H9 (cell line): ENCODE measurements around the gene AMMECR1L. TPM values are rescaled to one million over a fixed set of nuclear protein-coding genes. Genes with fewer than 3 reads are reported as not detected.

ENCODE experiments used
- DNase-seq: peaks from one replicate; pipeline ENCODE4 v3.0.0-alpha.2; 2017
- H2AFZ ChIP-seq: one replicate; pipeline ENCODE4 v1.6.1; 2013; ENCODE audit warnings: mild to moderate bottlenecking, low read length, control low read depth, moderate library complexity
- H2AK5ac ChIP-seq: 2 replicates; pipeline ENCODE4 v1.6.1; 2013; ENCODE audit warnings: low read length, control low read depth, mixed read lengths; ENCODE audit not compliant: insufficient read length
- H2BK120ac ChIP-seq: one replicate; pipeline ENCODE4 v1.6.1; 2013; ENCODE audit warnings: low read depth, mild to moderate bottlenecking, low read length, control low read depth, inconsistent platforms; ENCODE audit not compliant: poor library complexity, severe bottlenecking
- H2BK12ac ChIP-seq: 2 replicates; pipeline ENCODE4 v1.6.1; 2013; ENCODE audit warnings: low read length, control low read depth, mixed read lengths, low read depth; ENCODE audit not compliant: insufficient read length
- H2BK15ac ChIP-seq: 2 replicates; pipeline ENCODE4 v1.6.1; 2013; ENCODE audit warnings: low read depth, low read length, control low read depth
- H2BK20ac ChIP-seq: one replicate; pipeline ENCODE4 v1.6.1; 2013; ENCODE audit warnings: low read depth, mild to moderate bottlenecking, low read length, control low read depth, inconsistent platforms; ENCODE audit not compliant: poor library complexity, severe bottlenecking
- H2BK5ac ChIP-seq: 2 replicates; pipeline ENCODE4 v1.6.1; 2013; ENCODE audit warnings: low read length, control low read depth, mixed read lengths; ENCODE audit not compliant: insufficient read length
- H3K14ac ChIP-seq: 2 replicates; pipeline ENCODE4 v1.6.1; 2013; ENCODE audit warnings: low read length, control low read depth; ENCODE audit not compliant: insufficient read depth
- H3K18ac ChIP-seq: 2 replicates; pipeline ENCODE4 v1.6.1; 2013; ENCODE audit warnings: low read depth, mild to moderate bottlenecking, mixed read lengths, low read length, control low read depth; ENCODE audit not compliant: insufficient read length
- H3K23ac ChIP-seq: 2 replicates; pipeline ENCODE4 v1.6.1; 2013; ENCODE audit warnings: low read length, control low read depth, mixed read lengths, low read depth; ENCODE audit not compliant: insufficient read length
- H3K23me2 ChIP-seq: 2 replicates; pipeline ENCODE4 v1.6.1; 2013; ENCODE audit warnings: low read depth, mild to moderate bottlenecking, mixed read lengths, low read length, control low read depth; ENCODE audit not compliant: insufficient read length, poor library complexity, severe bottlenecking
- H3K27ac ChIP-seq: 2 replicates; pipeline ENCODE4 v1.5.1; 2013; ENCODE audit warnings: low read length, control low read depth, mixed read lengths, low read depth; ENCODE audit not compliant: insufficient read length
- H3K27me3 ChIP-seq: 2 replicates; pipeline ENCODE4 v1.6.1; 2013; ENCODE audit warnings: low read length, control low read depth, inconsistent platforms; ENCODE audit not compliant: insufficient read depth
- H3K4ac ChIP-seq: 2 replicates; pipeline ENCODE4 v1.6.1; 2013; ENCODE audit warnings: low read depth, mild to moderate bottlenecking, control low read depth, inconsistent platforms, low read length, moderate library complexity
- H3K4me1 ChIP-seq: 2 replicates; pipeline ENCODE4 v1.6.1; 2013; ENCODE audit warnings: low read length, control low read depth, inconsistent platforms; ENCODE audit not compliant: insufficient read depth
- H3K4me2 ChIP-seq: 2 replicates; pipeline ENCODE4 v1.6.1; 2013; ENCODE audit warnings: low read length, control low read depth, mixed read lengths; ENCODE audit not compliant: insufficient read length, insufficient read depth
- H3K56ac ChIP-seq: 2 replicates; pipeline ENCODE4 v1.6.1; 2013; ENCODE audit warnings: low read depth, mild to moderate bottlenecking, mixed read lengths, low read length, control low read depth; ENCODE audit not compliant: insufficient read length
- H3K79me1 ChIP-seq: 2 replicates; pipeline ENCODE4 v1.6.1; 2013; ENCODE audit warnings: low read depth, mild to moderate bottlenecking, moderate library complexity, low read length, control low read depth, inconsistent platforms; ENCODE audit not compliant: insufficient read depth, poor library complexity, severe bottlenecking
- H3K79me2 ChIP-seq: 2 replicates; pipeline ENCODE4 v1.6.1; 2013; ENCODE audit warnings: low read length, control low read depth, inconsistent platforms; ENCODE audit not compliant: insufficient read depth
- H3K9ac ChIP-seq: 2 replicates; pipeline ENCODE4 v1.6.1; 2013; ENCODE audit warnings: low read length, control low read depth, mixed read lengths; ENCODE audit not compliant: insufficient read length; ENCODE audit errors: extremely low read depth
- H3K9me3 ChIP-seq: one replicate; pipeline ENCODE4 v1.6.1; 2013; ENCODE audit warnings: low read depth, low read length, inconsistent platforms; ENCODE audit not compliant: control insufficient read depth
- H3T11ph ChIP-seq: one replicate; pipeline ENCODE4 v1.6.1; 2013; ENCODE audit warnings: mild to moderate bottlenecking, low read length, control low read depth, inconsistent platforms
- H4K20me1 ChIP-seq: one replicate; pipeline ENCODE4 v1.6.1; 2013; ENCODE audit not compliant: control insufficient read depth, insufficient read length, insufficient read depth
- H4K5ac ChIP-seq: 2 replicates; pipeline ENCODE4 v1.6.1; 2013; ENCODE audit warnings: low read depth, mild to moderate bottlenecking, mixed read lengths, low read length, control low read depth; ENCODE audit not compliant: insufficient read length
- H4K8ac ChIP-seq: replicated peaks from 2 replicates; pipeline ENCODE4 v1.6.1; 2013; ENCODE audit warnings: low read length, control low read depth, mixed read lengths, low read depth; ENCODE audit not compliant: insufficient read length
- H4K91ac ChIP-seq: 2 replicates; pipeline ENCODE4 v1.6.1; 2013; ENCODE audit warnings: low read depth, mild to moderate bottlenecking, moderate library complexity, mixed read lengths, low read length, control low read depth; ENCODE audit not compliant: insufficient read length
- H3K27ac Mint-ChIP-seq, 3 experiments: 2 replicates in 2 of 3; 3 replicates in 1 of 3; pipeline ENCODE4 v1.8.0; 2020 to 2021; ENCODE audit warnings: mixed read lengths in 3 of 3, mild to moderate bottlenecking in 1 of 3, moderate library complexity in 1 of 3
- H3K27me3 Mint-ChIP-seq: 2 replicates; pipeline ENCODE4 v1.8.0; 2021; ENCODE audit warnings: low read depth, mild to moderate bottlenecking, moderate library complexity, mixed read lengths
- H3K36me3 Mint-ChIP-seq, 3 experiments: 2 replicates in 2 of 3; 3 replicates in 1 of 3; pipeline ENCODE4 v1.8.0; 2020 to 2021; ENCODE audit warnings: low read depth in 3 of 3, mixed read lengths in 3 of 3; ENCODE audit not compliant: insufficient read depth in 1 of 3
- H3K4me1 Mint-ChIP-seq, 2 experiments: 2 replicates each; pipeline ENCODE4 v1.8.0; 2020; ENCODE audit warnings: mixed read lengths in 2 of 2
- H3K4me3 Mint-ChIP-seq, 2 experiments: 2 replicates in 1 of 2; 3 replicates in 1 of 2; pipeline ENCODE4 v1.8.0; 2020 to 2021; ENCODE audit warnings: mild to moderate bottlenecking in 2 of 2, mixed read lengths in 2 of 2, moderate library complexity in 1 of 2
- H3K9me3 Mint-ChIP-seq, 2 experiments: 2 replicates in 1 of 2; 3 replicates in 1 of 2; pipeline ENCODE4 v1.8.0; 2020; ENCODE audit warnings: mild to moderate bottlenecking in 2 of 2, mixed read lengths in 2 of 2, moderate library complexity in 1 of 2
- CTCF ChIP-seq: fragments of 200-600 bp; sonication (generic); conservative IDR thresholded peaks from 3 replicates; pipeline ENCODE4 v1.8.0; 2021; ENCODE audit warnings: antibody characterized with exemption, mild to moderate bottlenecking
- WGBS: extraction: QIAGEN DNeasy Blood & Tissue Kit; methylation state at CpG from one replicate; pipeline ENCODE4 v1.1.7; 2013; ENCODE audit warnings: missing lambda C conversion rate, low lambda C conversion rate, mixed read lengths; ENCODE audit not compliant: insufficient read length; ENCODE audit errors: extremely low coverage; 5-methylcytosine and 5-hydroxymethylcytosine counted together
- total RNA-seq: library from RNA; stranded (reverse); gene quantifications from 2 replicates; pipeline ENCODE4 v1.2.1, GENCODE V29; 2021

AMMECR1L gene
- total RNA-seq, 1 experiment from 2014 or later: 20.0 TPM

DNA sequence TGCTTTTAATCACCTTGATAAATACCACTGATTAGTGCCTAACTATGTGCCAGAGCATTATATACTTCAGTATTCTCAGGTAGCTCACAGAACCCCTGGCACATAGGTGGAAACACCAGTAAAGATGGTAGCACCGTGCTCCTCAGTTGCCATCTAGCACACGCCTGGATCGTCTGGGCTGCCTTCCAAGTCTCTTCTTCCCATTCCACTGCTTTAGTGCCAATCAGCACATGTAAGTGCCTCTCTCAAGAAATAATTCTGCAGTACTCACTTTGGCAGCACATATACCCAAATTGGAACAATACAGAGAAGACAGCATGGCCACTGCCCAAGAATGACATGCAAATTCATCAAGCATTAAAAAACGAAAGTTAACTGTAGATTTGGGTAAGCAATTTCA is 40.8 kb downstream of the AMMECR1L start:
- H3K27me3 Mint-ChIP-seq: no peaks in the 10 kb centered on the region; the same call in 1 of the 2 replicates

More for the DNA sequence above, 40.8 kb downstream of the AMMECR1L start:
- no peak for TF ChIP-seq CTCF
- Histone ChIP-seq H3K27me3 (no peaks in the 10 kb centered on the region), H3K56ac (no peak overlapping the region), H4K91ac (no peak overlapping the region), H3K4ac (no peak overlapping the region), H3K18ac (no peak overlapping the region), H2AK5ac (no peak overlapping the region), H3K9me3 (no peaks in the 10 kb centered on the region), H3K23ac (no peak overlapping the region), H2BK15ac (no peak overlapping the region), H3K79me1 (no peaks in the 10 kb centered on the region), H3K27ac (no peak overlapping the region), H2BK5ac (no peak overlapping the region), H3K23me2 (no peaks in the 10 kb centered on the region), H2BK120ac (no peak overlapping the region), H2BK20ac (no peak overlapping the region), H3K79me2 (no peaks in the 10 kb centered on the region), H3K4me1 (no peaks in the 10 kb centered on the region), H4K8ac (no peak overlapping the region), H3K9ac (no peak overlapping the region), H2BK12ac (no peak overlapping the region), H4K5ac (no peak overlapping the region), H3K4me2 (no peak overlapping the region), H4K20me1 (no peaks in the 10 kb centered on the region), H2AFZ (no peak overlapping the region), H3K14ac (no peak overlapping the region), H3T11ph (no peak overlapping the region)
- no CpG with 5 or more reads among the region's 4 CpGs for WGBS
- Mint-ChIP-seq H3K9me3 (no peaks in the 10 kb centered on the region), H3K36me3 (peaks cover 35 to 51% (median 50%) of the 10 kb centered on the region in 3 experiments), H3K4me3 (no peak overlapping the region), H3K4me1 (no peaks in the 10 kb centered on the region), H3K27ac (peak overlapping the region in 1 of 3 experiments; percentile 35; a peak in 1 of 7 replicates)
- no peak for DNase-seq
